ENCODE data around the gene SLC8A3.

Gene SLC8A3

GRCh38 chr14:70061108-70061507, 127.6 kb downstream of the SLC8A3 start:
- H3K9ac ChIP-seq (ENCODE audit: low read length): no peak overlapping the region
- H3K27ac ChIP-seq (ENCODE audit: low read depth, low read length): no peak overlapping the region
- no peak overlapping the region for H3K4me3 ChIP-seq (ENCODE audit: low read depth in 1 of 2, low read length in 2 of 2)
- no peaks in the 10 kb centered on the region for H3K27me3 ChIP-seq (ENCODE audit: control insufficient read depth in 1 of 2, insufficient read depth in 2 of 2, low read length in 2 of 2)
- H3K36me3 ChIP-seq (ENCODE audit: insufficient read depth, low read length): no peaks in the 10 kb centered on the region
- no peaks in the 10 kb centered on the region for H3K4me1 ChIP-seq (ENCODE audit: insufficient read depth, low read length)
- H3K9me3 ChIP-seq (ENCODE audit: low read length): no peaks in the 10 kb centered on the region

- H3K27me3 ChIP-seq (ENCODE audit: control insufficient read depth in 1 of 2, insufficient read depth in 2 of 2, low read length in 2 of 2): no peaks in the 10 kb centered on the region
- no peak overlapping the region for H3K27ac ChIP-seq (ENCODE audit: low read depth, low read length)
- no peaks in the 10 kb centered on the region for H3K36me3 ChIP-seq (ENCODE audit: insufficient read depth, low read length)
- H3K9me3 ChIP-seq (ENCODE audit: low read length): no peaks in the 10 kb centered on the region
- no peak overlapping the region for H3K9ac ChIP-seq (ENCODE audit: low read length)
- H3K4me3 ChIP-seq (ENCODE audit: low read depth in 1 of 2, low read length in 2 of 2): no peak overlapping the region
- no peaks in the 10 kb centered on the region for H3K4me1 ChIP-seq (ENCODE audit: insufficient read depth, low read length)
Observed at GRCh38 chr14:70059545-70059944, 129.2 kb downstream of the SLC8A3 start.

- Histone ChIP-seq H3K4me1 (ENCODE audit: insufficient read depth, low read length) (no peaks in the 10 kb centered on the region), H3K36me3 (ENCODE audit: insufficient read depth, low read length) (no peaks in the 10 kb centered on the region), H3K27me3 (ENCODE audit: control insufficient read depth in 1 of 2, insufficient read depth in 2 of 2, low read length in 2 of 2) (no peaks in the 10 kb centered on the region), H3K9ac (ENCODE audit: low read length) (no peak overlapping the region), H3K27ac (ENCODE audit: low read depth, low read length) (no peak overlapping the region), H3K9me3 (ENCODE audit: low read length) (no peaks in the 10 kb centered on the region), H3K4me3 (ENCODE audit: low read depth in 1 of 2, low read length in 2 of 2) (no peak overlapping the region)
Observed at GRCh38 chr14:70057519-70058136, 131.1 kb downstream of the SLC8A3 start.

- Histone ChIP-seq H3K27me3 (ENCODE audit: control insufficient read depth in 1 of 2, insufficient read depth in 2 of 2, low read length in 2 of 2) (no peaks in the 10 kb centered on the region), H3K27ac (ENCODE audit: low read depth, low read length) (no peak overlapping the region), H3K4me1 (ENCODE audit: insufficient read depth, low read length) (no peaks in the 10 kb centered on the region), H3K9ac (ENCODE audit: low read length) (no peak overlapping the region), H3K36me3 (ENCODE audit: insufficient read depth, low read length) (no peaks in the 10 kb centered on the region), H3K9me3 (ENCODE audit: low read length) (no peaks in the 10 kb centered on the region), H3K4me3 (ENCODE audit: low read depth in 1 of 2, low read length in 2 of 2) (no peak overlapping the region)
Observed at GRCh38 chr14:70052990-70053389, 135.8 kb downstream of the SLC8A3 start.

GRCh38 chr14:70050136-70050535, 138.6 kb downstream of the SLC8A3 start:
- Histone ChIP-seq H3K4me1 (ENCODE audit: insufficient read depth, low read length) (no peaks in the 10 kb centered on the region), H3K9ac (ENCODE audit: low read length) (no peak overlapping the region), H3K36me3 (ENCODE audit: insufficient read depth, low read length) (no peaks in the 10 kb centered on the region), H3K27ac (ENCODE audit: low read depth, low read length) (no peak overlapping the region), H3K4me3 (ENCODE audit: low read depth in 1 of 2, low read length in 2 of 2) (no peak overlapping the region), H3K9me3 (ENCODE audit: low read length) (no peaks in the 10 kb centered on the region), H3K27me3 (ENCODE audit: control insufficient read depth in 1 of 2, insufficient read depth in 2 of 2, low read length in 2 of 2) (peaks cover 0 to 4% of the 10 kb centered on the region in 2 donors)

GRCh38 chr14:70049605-70050004, 139.1 kb downstream of the SLC8A3 start:
- H3K9me3 ChIP-seq (ENCODE audit: low read length): no peaks in the 10 kb centered on the region
- no peak overlapping the region for H3K9ac ChIP-seq (ENCODE audit: low read length)
- H3K4me3 ChIP-seq (ENCODE audit: low read depth in 1 of 2, low read length in 2 of 2): no peak overlapping the region
- H3K27ac ChIP-seq (ENCODE audit: low read depth, low read length): no peak overlapping the region
- H3K27me3 ChIP-seq (ENCODE audit: control insufficient read depth in 1 of 2, insufficient read depth in 2 of 2, low read length in 2 of 2): peaks cover 0 to 4% of the 10 kb centered on the region in 2 donors
- no peaks in the 10 kb centered on the region for H3K36me3 ChIP-seq (ENCODE audit: insufficient read depth, low read length)
- no peaks in the 10 kb centered on the region for H3K4me1 ChIP-seq (ENCODE audit: insufficient read depth, low read length)

GRCh38 chr14:70048313-70048654, 140.5 kb downstream of the SLC8A3 start:
- Histone ChIP-seq H3K36me3 (ENCODE audit: insufficient read depth, low read length) (no peaks in the 10 kb centered on the region), H3K4me3 (ENCODE audit: low read depth in 1 of 2, low read length in 2 of 2) (no peak overlapping the region), H3K27ac (ENCODE audit: low read depth, low read length) (no peak overlapping the region), H3K9ac (ENCODE audit: low read length) (no peak overlapping the region), H3K4me1 (ENCODE audit: insufficient read depth, low read length) (no peaks in the 10 kb centered on the region), H3K9me3 (ENCODE audit: low read length) (no peaks in the 10 kb centered on the region), H3K27me3 (ENCODE audit: control insufficient read depth in 1 of 2, insufficient read depth in 2 of 2, low read length in 2 of 2) (peaks cover 0 to 4% of the 10 kb centered on the region in 2 donors)

- H3K27ac ChIP-seq (ENCODE audit: low read depth, low read length): no peak overlapping the region
- no peaks in the 10 kb centered on the region for H3K36me3 ChIP-seq (ENCODE audit: insufficient read depth, low read length)
- H3K9ac ChIP-seq (ENCODE audit: low read length): no peak overlapping the region
- H3K4me3 ChIP-seq (ENCODE audit: low read depth in 1 of 2, low read length in 2 of 2): no peak overlapping the region
- peaks cover 0 to 4% of the 10 kb centered on the region in 2 donors for H3K27me3 ChIP-seq (ENCODE audit: control insufficient read depth in 1 of 2, insufficient read depth in 2 of 2, low read length in 2 of 2)
- H3K4me1 ChIP-seq (ENCODE audit: insufficient read depth, low read length): no peaks in the 10 kb centered on the region
- H3K9me3 ChIP-seq (ENCODE audit: low read length): no peaks in the 10 kb centered on the region
Observed at GRCh38 chr14:70047598-70048312, 141.0 kb downstream of the SLC8A3 start.

GRCh38 chr14:70045844-70046535, 142.8 kb downstream of the SLC8A3 start:
- H3K9ac ChIP-seq (ENCODE audit: low read length): no peak overlapping the region
- peaks cover 0 to 4% of the 10 kb centered on the region in 2 donors for H3K27me3 ChIP-seq (ENCODE audit: control insufficient read depth in 1 of 2, insufficient read depth in 2 of 2, low read length in 2 of 2)
- H3K4me1 ChIP-seq (ENCODE audit: insufficient read depth, low read length): no peaks in the 10 kb centered on the region
- no peak overlapping the region for H3K27ac ChIP-seq (ENCODE audit: low read depth, low read length)
- H3K9me3 ChIP-seq (ENCODE audit: low read length): no peaks in the 10 kb centered on the region
- H3K36me3 ChIP-seq (ENCODE audit: insufficient read depth, low read length): no peaks in the 10 kb centered on the region
- H3K4me3 ChIP-seq (ENCODE audit: low read depth in 1 of 2, low read length in 2 of 2): no peak overlapping the region

- Histone ChIP-seq H3K9me3 (ENCODE audit: low read length) (no peaks in the 10 kb centered on the region), H3K4me1 (ENCODE audit: insufficient read depth, low read length) (no peaks in the 10 kb centered on the region), H3K36me3 (ENCODE audit: insufficient read depth, low read length) (no peaks in the 10 kb centered on the region), H3K27ac (ENCODE audit: low read depth, low read length) (no peak overlapping the region), H3K27me3 (ENCODE audit: control insufficient read depth in 1 of 2, insufficient read depth in 2 of 2, low read length in 2 of 2) (peaks cover 0 to 4% of the 10 kb centered on the region in 2 donors), H3K9ac (ENCODE audit: low read length) (no peak overlapping the region), H3K4me3 (ENCODE audit: low read depth in 1 of 2, low read length in 2 of 2) (no peak overlapping the region)
Observed at GRCh38 chr14:70045310-70045709, 143.4 kb downstream of the SLC8A3 start.

GRCh38 chr14:70043001-70043400, 145.8 kb downstream of the SLC8A3 start:
- Histone ChIP-seq H3K9me3 (ENCODE audit: low read length) (no peaks in the 10 kb centered on the region), H3K9ac (ENCODE audit: low read length) (no peak overlapping the region), H3K36me3 (ENCODE audit: insufficient read depth, low read length) (no peaks in the 10 kb centered on the region), H3K4me1 (ENCODE audit: insufficient read depth, low read length) (no peaks in the 10 kb centered on the region), H3K27me3 (ENCODE audit: control insufficient read depth in 1 of 2, insufficient read depth in 2 of 2, low read length in 2 of 2) (peaks cover 0 to 4% of the 10 kb centered on the region in 2 donors), H3K27ac (ENCODE audit: low read depth, low read length) (no peak overlapping the region), H3K4me3 (ENCODE audit: low read depth in 1 of 2, low read length in 2 of 2) (no peak overlapping the region)
